Fibroblast of skin of right biceps (primary cell): Measurements from ENCODE around the gene SLC1A3.
"Not testable (repeated sequence)": the region's sequence is repeated elsewhere in the genome, so short reads cannot be mapped to it uniquely, and the experiment has no call there.

Experiments
- DNase-seq: peaks from one replicate; pipeline ENCODE4 v3.0.0-alpha.2; 2013

SLC1A3 gene

DNA sequence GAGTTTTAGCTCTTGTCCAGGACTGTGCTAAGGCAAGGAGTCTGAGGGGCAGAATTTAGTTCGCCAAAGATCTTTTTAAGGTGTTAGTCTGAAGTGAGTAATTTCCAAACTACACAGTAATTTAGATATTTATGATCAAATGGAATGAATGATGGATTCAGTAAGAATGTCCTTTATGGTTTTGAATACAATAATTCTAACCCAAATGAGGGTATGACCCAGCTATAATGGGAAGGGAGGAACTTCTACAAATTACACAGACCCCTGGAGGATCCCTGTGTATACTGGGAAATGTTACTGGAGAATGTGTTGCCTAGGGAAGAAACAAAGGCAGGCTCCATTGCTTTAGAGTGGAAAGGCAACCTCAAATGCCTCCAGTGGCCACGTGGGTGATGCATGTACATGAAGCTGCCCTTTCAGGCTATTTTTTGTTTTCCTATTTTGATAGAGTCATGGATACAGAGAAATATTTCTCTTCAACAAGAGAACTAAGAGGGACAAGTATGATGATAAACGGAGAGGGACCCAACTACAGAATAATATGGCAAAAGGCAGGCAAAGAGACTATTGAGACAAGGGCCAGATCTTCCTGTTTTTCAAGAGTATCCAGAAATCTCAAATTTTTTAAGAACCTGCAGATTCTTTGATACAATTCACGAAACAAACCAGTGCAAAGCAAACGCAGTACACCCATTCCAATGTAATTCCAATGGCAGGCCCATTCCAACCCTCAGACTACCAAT lies 25.4 kb downstream of the SLC1A3 start:
- no peak for DNase-seq

DNA sequence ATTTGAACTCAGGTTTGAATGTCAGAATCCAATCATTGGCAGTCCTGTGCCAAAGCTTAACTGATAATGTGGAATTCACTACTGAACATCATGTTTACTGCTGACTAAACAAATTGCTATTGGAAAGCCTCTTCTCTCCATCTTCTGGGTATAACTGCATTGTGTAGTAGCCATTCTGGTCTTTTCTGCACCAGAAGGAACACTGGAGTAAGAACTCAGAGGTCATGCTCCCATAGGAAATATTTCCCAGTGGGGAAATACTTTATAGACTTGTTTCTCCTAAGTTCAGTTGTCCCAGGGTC lies 25.9 kb downstream of the SLC1A3 start:
- no peak for DNase-seq

DNA sequence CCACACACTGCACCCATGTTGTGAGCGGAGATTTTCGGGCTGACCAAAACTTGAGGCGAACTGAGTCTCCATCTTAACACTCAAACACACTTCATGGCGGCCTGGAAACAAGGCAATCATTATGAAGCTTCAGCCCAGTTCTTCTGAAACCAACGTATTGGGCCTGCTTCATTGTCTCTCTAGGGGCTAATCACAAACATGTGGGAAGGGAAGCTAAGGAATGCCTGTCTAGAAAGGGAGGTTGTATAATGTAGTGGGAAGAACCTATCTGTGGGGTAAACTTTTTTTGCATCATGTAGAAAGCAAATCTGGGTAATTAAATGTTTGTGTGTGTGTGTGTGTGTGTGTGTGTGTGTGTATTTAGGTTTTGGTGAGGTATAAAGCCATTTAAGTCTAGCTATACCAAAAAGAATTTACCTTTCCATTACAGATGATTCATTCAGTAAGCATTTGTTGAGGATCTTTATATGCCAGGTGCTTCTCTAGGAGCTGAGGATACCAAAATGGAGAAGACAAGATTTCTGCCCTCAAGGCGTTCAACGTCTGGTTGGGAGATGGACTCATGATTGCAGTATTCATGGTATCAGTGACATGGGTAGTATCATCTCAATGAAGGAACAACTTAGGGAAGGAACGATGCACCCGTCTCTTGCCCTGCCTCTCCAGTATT lies 29.4 kb downstream of the SLC1A3 start:
- peak; percentile 23 for DNase-seq

DNA sequence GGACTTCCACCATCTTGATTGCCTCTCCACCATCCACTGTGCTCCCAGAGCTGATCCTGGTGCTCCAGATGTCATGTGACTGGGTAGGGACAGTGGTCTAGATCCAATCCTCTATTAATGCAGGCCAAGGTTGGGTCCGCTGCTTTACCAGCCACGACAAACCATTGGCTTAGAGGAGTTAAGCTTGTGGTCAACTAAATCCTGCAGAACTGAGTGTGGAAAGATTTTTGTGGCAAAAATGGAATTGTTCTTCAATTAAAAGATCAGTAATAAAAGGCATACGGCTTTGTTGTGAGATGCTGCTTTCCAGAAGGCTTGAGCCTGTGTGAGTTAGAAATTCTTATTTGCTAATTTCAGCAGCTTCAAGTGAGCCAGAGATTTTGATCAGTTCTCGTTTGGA lies 30.7 kb downstream of the SLC1A3 start:
- DNase-seq = no peak

DNA sequence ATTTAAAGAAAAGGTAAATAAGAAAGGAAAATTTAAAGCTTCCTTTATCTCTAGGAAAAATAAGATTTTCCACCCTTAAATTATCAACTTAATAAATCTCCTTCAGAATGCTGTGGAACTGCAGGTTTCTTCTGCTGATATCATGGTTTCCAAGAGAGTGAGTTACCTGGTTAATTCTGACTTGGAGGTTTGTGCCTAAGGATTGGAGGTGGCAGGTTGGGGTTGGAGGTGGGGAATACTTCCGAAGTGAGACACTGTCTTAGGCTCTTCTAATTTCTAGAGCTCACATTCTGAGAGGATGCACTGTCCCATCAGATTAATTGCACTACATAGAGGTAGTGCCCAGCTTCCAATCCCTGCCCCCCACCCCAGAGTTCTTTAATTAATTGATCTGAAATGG lies 31.1 kb downstream of the SLC1A3 start:
- DNase-seq = no peak

DNA sequence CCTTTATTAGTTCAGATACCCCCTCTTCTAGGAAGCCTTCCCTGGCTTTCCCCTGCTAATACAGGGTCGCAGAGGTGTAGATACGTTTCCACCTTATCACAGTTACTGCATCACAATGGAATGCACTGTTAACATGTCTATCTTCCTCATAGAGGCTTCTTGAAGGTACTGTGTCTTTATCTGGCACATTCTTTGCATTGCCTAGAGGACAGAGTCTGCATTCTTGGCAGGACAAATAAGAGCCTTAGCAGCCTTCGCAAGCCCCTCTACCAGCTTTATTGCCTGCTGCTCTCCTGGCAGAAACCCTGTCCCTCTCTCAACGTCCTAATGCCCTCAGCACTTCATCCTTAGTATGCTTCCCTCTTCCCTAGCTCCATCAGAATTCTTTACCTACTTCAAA lies 31.6 kb downstream of the SLC1A3 start:
- no peak for DNase-seq

DNA sequence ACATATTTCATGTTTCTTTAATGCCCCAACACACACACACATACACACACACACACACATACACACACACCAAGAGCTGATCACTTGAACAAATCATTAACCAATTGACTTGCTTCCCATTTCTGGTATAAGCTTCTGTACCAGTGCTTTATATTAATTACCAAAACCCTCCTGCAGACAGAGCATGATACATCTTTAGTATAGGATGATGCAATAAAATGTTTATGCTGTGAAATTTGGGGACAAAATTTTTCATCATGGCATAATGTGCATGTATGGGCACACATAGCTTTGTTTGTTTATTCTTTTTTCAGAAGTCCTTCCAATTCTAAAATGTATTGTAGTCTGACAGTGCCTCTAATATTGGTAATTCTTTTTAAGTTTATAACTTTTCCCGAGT lies 34.5 kb downstream of the SLC1A3 start:
- peak; percentile 35 for DNase-seq

DNA sequence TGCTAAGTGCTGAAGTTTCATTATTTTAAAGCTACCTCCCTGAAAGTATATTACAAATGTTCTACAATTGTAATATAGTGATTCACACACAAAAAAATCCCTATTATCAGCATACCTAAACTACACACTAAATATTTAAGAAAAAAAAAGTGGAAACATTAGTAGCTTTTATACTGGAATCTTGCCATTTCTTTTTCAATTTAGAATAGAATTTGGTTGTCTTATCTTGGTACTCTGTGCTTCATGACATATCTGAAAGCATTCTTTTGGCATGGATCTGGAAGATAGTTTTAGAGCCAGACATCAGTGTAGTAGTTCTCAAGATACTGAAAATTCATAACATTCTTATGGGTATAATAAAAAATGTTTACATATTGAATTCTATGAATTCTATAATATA lies 35.0 kb downstream of the SLC1A3 start:
- DNase-seq = peak; percentile 86

DNA sequence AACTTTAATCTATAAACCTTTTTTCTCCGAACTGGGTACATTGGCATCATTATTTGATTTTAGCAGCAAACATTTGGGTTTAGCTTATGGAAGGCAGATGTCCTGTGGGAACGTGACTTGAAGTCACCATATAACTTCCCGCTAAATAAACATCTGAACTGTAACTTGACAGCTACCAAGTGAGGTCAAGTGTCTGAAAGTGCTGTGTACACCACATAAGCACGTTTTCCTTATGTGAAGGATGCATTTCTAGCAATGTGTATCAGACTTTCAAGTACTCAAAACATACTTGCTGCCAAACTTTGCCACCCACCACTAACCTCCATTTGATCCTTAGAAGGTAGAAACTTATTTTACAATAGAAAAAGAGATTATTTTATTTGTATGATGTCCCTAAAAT lies 35.7 kb downstream of the SLC1A3 start:
- no peak for DNase-seq

DNA sequence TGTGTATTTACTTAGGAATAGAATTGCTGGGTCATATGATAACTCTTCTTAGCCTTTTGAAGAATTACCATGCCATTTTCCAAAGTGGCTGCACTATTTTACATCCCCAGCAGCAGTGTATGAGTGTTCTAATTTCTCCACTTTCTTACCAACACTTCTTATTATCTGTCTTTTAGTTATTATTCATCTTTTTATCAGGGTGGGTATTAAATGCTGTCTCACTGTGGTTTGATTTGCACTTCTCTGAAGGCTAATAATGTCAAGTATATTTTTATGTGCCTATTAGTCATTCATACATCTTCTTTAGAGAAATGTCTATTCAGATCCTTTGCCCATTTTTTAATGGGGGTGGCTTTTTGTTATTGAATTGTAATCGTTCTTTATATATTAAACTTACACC lies 36.8 kb downstream of the SLC1A3 start:
- no peak for DNase-seq

DNA sequence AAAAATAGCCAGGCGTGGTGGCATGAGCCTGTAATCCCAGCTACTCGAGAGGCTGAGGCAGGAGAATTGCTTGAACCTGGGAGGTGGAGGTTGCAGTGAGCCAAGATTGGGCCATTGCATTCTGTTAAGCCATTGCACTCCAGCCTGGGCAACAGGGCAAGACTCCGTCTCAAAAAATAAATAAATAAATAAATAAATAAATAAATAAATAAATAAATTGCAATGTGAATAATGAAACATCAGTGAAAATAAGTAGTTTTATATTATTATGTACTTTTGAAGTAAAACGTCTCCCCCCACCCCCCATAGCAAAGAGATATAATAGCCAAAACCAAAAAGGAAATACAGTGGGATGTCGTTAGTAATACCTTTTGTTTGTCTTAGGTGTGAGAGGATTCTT lies 37.4 kb downstream of the SLC1A3 start:
- not testable (repeated sequence) for DNase-seq

DNA sequence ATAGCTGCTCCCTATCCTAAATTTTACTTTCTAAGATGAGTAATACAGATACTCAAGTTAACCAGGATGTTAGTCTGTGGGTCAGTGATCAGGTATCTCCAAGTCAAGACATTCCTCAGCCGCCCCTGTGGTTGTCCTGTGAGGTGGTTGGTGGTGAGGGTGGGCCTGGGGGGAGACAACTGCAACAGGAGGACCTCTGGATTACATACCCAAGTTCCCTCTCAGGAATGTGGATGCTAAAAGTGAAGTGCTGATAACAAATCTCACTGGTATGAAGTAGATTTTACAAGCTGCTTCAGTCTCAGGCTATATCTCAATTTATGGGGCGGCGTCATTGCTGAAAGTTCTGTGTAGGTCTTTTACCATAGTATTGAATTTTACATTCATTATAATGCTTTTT lies 38.3 kb downstream of the SLC1A3 start:
- peak; percentile 80 for DNase-seq

DNA sequence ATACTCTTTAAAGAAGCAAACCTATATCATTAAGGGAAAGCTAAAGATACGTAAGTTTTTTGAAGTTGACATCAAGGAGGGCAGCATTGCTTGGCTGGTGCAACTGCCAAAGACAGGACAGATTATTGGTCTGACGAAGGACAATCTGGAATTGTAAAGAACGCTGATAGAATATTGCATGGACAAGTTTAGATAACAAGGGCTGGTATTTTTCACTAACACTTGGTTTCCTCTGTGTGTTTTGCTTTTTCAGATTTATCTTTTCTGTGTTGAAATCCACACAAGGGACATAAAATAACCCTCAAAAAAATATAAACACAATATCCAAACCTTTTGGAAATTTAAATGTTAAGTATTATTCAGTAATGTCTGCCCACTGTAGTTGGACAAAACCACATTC lies 39.7 kb downstream of the SLC1A3 start:
- no peak for DNase-seq

DNA sequence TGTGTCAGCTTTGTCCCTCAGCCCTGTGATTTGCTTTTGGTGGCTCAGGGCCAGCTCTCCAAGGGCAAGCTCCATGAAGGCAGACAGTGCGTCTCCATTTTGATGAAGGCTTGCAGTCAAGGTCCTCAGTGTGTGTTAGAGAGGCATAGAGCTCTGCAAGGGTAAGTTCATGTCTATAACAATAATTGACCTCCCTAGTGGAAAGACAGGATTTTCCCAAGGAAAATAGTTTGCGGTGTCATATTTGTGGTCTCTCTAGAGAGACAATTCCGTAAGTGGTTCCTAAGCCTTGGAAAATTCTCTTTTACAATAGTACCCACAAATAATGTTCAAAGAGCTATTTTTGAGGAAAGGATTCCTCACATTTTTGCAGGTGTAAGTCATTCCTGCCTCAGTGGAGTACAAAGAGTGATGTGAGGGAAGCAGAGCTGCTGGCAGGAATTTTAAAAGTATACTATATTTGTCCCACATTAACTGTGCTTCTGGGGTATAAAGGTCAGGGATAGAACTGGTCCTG lies 40.2 kb downstream of the SLC1A3 start:
- DNase-seq = peak; percentile 86

DNA sequence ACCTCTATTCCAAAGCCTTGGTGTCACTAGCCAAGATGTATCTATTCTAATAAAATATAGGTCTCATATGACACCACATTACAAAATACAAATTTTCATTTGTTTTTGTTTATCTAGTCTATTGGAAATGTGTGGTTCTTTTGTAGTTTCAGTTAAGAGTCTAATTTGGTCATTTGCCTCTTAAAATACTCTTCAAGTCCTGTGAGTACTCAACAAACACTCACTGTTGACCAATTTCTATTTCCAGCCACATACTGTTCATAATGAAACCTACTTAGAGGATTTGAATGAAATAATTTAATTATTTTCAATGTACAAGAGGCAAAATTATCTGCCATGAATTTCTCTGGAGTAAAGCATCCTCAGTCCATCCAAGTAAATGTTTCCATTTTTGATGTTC lies 40.6 kb downstream of the SLC1A3 start:
- no peak for DNase-seq

DNA sequence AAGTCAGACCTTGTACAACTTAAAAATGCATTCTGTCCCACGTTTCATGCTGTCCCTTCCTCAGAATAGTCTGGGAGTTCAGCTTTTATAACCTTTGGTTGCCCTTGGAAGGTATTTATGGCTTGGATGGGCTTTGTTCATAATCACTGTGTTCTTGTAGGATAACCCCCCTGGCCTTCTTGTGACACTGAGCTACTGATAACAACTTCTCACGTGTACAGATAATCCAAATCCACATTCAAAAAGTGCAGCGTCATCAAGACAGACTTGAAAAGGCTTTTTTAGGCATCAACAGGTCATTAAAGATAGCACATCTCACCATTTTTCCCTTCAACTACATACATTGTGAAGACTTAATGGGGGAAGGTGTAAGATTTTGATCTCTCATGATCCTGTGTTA lies 42.0 kb downstream of the SLC1A3 start:
- no peak for DNase-seq

DNA sequence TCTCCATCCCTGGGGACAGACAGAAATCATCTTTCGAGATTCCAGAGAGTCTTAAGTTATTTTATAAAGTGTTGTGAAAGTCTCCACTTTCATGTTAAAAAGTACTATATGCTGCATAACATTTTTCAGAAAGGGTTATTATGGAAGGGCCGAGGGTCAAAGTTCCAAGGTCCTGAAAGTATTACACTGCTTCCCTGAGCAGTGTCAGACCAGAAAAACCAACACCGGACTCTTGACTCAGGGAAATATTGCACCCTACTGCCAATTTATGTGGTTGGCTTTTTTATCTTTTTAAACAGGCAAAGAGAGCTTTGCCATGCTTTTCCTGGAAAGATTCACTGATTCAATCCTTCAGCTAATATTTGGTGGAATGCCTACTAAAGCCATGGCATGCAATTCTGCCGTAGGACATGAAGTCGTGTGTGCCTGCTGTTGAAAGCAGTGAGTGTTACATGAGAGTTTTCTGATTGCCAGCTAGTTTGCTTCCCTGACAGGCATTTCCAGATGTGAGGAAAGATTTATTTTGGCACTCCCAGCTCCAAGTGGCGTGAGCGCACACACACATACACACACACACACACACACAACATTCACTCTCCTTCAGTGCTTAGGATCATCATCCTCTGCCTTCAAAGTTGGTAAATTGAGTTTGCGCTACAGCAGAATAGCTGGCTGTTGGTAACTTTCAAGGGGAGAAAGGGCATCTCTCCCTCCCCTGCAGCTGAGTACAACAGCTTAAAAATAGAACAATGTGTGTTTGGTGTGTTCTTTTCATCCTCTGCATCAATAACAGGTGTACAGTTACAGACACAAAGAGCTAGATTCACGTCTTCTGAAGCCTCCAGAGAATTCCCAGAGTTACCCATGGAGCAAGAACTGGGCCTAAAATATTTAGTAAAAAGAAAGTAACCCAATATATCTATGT lies 45.6 kb downstream of the SLC1A3 start:
- peak; percentile 33 for DNase-seq

DNA sequence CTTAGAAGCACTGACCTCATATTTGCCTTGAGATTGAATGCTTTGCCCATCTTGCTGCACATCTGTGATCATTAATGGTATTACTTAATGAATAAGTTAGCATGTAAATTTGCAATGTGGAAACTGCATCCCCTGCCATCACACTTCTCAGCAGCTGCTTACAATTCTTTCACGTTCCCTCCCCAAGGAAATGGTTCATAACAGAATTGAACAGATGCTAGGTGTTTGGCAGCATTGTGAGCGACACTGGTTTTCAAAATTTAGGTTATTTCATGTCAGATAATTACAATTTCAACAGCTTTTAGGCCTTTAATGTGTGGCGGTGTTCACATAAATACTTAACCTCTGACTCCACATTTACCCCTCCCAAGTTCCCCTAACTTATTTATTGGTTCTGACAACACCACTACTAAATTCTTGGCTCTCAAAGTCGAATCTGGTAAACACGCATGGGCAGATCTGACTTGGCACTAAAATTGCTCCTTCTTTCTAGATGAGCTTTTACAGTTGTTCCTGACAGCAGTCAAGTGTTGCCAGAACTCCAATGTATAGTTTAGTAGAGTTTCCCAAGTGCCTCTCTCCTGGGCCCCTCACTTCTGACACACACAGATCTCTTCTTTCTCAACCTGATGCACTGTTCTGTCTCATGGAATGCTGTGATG lies 46.8 kb downstream of the SLC1A3 start:
- DNase-seq = no peak

DNA sequence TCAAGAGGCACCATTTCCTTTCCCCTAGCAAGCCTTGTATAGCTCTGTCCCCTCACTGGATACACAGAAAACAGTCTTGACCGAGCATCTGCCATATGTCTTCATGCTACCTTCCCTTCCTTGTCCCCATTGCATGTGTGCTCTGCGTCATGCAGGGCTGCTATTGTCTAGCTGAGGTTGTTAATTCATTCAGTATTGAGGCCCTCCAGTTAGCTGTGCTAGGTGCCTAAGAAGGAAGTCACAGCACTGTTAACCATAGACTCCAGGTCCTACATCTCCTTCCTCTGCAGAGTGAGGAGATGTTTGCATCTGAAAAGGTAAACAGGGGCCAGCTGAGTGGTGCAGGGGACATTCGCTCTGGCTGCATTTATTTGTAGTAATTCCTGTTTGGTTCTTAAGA lies 48.2 kb downstream of the SLC1A3 start:
- DNase-seq = no peak

DNA sequence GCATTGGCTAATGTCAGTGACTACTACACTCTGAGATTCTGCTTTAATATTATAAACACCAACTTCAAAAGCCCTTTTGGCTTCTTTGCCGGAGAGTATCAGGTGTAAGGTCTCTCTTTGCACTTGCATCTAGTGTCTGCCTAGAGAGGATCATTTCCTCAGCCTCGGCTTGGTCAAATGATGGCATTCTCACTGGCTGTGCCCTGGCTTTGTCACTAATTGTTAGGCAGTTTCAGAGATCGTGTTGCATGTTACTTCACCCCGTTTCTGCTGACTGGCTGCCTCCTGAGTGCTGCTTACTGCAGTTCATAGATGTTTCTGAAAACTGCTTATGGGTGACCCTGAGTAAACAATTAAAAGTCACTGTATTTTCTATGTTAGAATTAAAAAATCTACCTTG lies 48.8 kb downstream of the SLC1A3 start:
- no peak for DNase-seq

DNA sequence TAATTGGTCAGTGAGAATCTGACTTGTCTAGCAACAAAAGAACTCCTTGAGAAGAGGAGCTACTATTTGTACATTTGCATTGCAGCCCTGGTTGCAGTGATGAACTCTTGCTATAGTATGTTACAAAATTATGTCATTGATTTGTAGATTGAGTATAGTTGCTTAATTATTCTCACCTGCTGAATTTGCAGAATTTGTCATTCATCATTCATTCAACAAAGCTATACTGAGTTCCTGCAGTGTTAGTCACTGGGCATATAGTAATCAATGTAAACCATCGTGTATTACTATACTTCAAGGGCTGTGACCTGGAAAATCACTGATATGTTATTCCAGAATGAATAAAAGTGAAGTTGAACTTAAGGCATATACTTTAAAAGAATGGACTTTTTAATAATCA lies 50.1 kb downstream of the SLC1A3 start:
- peak; percentile 62 for DNase-seq

DNA sequence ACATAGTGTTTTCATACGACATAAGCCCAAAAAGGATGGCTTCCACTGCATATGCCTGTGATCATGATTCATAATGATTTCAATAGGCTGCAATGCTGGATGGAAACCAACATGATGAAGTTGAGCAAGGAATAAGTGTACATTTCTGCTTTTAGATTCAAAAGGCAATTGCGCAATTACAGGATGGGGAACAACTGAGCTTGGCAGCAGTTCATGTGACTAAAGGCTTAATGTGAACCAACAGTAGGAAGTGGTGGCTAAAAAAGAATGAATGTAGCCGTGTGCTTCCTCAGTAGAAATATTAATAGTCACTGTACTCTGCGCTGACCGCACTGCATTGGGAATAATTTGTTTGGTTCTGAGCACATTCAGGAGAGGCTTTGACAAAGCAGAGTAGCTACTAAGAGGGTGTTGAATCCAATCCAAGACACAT lies 51.2 kb downstream of the SLC1A3 start:
- DNase-seq = peak; percentile 100
